ENCODE results near the gene RAB7A.

GRCh38 chr3:128698211-128699047 is 27.6 kb upstream of the RAB7A start:
- TF ChIP-seq CTCF (IDR thresholded peaks at IDR 0.05) (no peak), POLR2A (IDR thresholded peaks at IDR 0.05) (no peak)
